Fibroblast of lung (primary cell): ENCODE data around the gene FTSJ1. TPM values are rescaled to one million over a fixed set of nuclear protein-coding genes. Genes with fewer than 3 reads are reported as not detected.

Experiments used
- DNase-seq, 2 donors: peaks; one replicate each; pipeline versions ENCODE4 v3.0.0 to v3.0.0-alpha.2; 2010; ENCODE audit warnings: low read depth in 2 of 2
- H2AFZ ChIP-seq: 2 replicates; pipeline ENCODE4 v1.5.1; 2012; ENCODE audit warnings: low read length, control low read depth, inconsistent platforms
- H3K27ac ChIP-seq: 2 replicates; pipeline ENCODE4 v1.5.1; 2011; ENCODE audit warnings: low read length, control low read depth; ENCODE audit not compliant: insufficient read depth
- H3K27me3 ChIP-seq: 2 replicates; pipeline ENCODE4 v1.5.1; 2011; ENCODE audit warnings: mild to moderate bottlenecking, low read length; ENCODE audit not compliant: control insufficient read depth, insufficient read depth
- H3K36me3 ChIP-seq: 2 replicates; pipeline ENCODE4 v1.5.1; 2011; ENCODE audit warnings: low read length; ENCODE audit not compliant: control insufficient read depth, insufficient read depth
- H3K4me1 ChIP-seq: 2 replicates; pipeline ENCODE4 v1.5.1; 2011; ENCODE audit warnings: low read length; ENCODE audit not compliant: control insufficient read depth, insufficient read depth; ENCODE audit errors: extremely low read depth
- H3K4me2 ChIP-seq: 2 replicates; pipeline ENCODE4 v1.5.1; 2011; ENCODE audit warnings: low read length, control low read depth; ENCODE audit not compliant: insufficient read depth; ENCODE audit errors: extremely low read depth
- H3K4me3 ChIP-seq, 4 experiments: fragments of 200-600 bp in 1 of 4; sonication (generic) in 1 of 4; replicated peaks in 1 of 4; 2 replicates each; pipeline ENCODE4 v1.5.1; 2011 to 2016; ENCODE audit warnings: low read length in 4 of 4, low read depth in 3 of 4, mild to moderate bottlenecking in 3 of 4, control low read depth in 2 of 4, inconsistent platforms in 1 of 4, mixed read lengths in 1 of 4; ENCODE audit not compliant: insufficient read depth in 1 of 4; ENCODE audit errors: control extremely low read depth in 1 of 4
- H3K79me2 ChIP-seq: 2 replicates; pipeline ENCODE4 v1.5.1; 2012; ENCODE audit warnings: mild to moderate bottlenecking, low read length, inconsistent platforms; ENCODE audit not compliant: control insufficient read depth, insufficient read depth
- H3K9ac ChIP-seq: 2 replicates; pipeline ENCODE4 v1.5.1; 2011; ENCODE audit warnings: mild to moderate bottlenecking, low read length, control low read depth; ENCODE audit not compliant: insufficient read depth
- H3K9me3 ChIP-seq: 2 replicates; pipeline ENCODE4 v1.5.1; 2012; ENCODE audit warnings: low read depth, low read length; ENCODE audit not compliant: control insufficient read depth, insufficient read depth
- H4K20me1 ChIP-seq: 2 replicates; pipeline ENCODE4 v1.5.1; 2011; ENCODE audit warnings: low read length; ENCODE audit not compliant: control insufficient read depth, insufficient read depth; ENCODE audit errors: extremely low read depth
- CTCF ChIP-seq, 2 donors: IDR thresholded peaks in 1 of 2; conservative IDR thresholded peaks in 1 of 2; 1 replicate in 1 of 2; 2 replicates in 1 of 2; pipeline ENCODE4 v1.5.1; 2011 to 2012; ENCODE audit warnings: low read length in 2 of 2, control low read depth in 1 of 2, inconsistent platforms in 1 of 2, low read depth in 1 of 2, mild to moderate bottlenecking in 1 of 2
- EZH2 ChIP-seq: IDR thresholded peaks from 2 replicates; pipeline ENCODE4 v1.5.1; 2012; ENCODE audit warnings: low read length, control low read depth, mild to moderate bottlenecking; ENCODE audit errors: missing control alignments
- polyA plus RNA-seq, 2 donors: library from polyadenylated mRNA; depleted of rRNA in 1 of 2; stranded (reverse) in 1 of 2; unstranded in 1 of 2; fragments of >200 nt; gene quantifications; 2 replicates each; pipeline ENCODE4 v1.2.1, GENCODE V29; 2011 to 2012; ENCODE audit warnings: missing spikeins in 1 of 2
- total RNA-seq: library from RNA; depleted of rRNA; stranded (reverse); fragments of >200 nt; gene quantifications from 2 replicates; pipeline ENCODE4 v1.2.1, GENCODE V29; 2014

The FTSJ1 gene
- total and polyA plus RNA-seq, 2 donors (not counting 1 experiment from before 2014, with no cell fraction given), result 29.4 to 30.2 TPM

GRCh38 chrX:48474581-48474980, 1.4 kb upstream of the FTSJ1 start:
- H3K4me2 ChIP-seq, result peak overlapping the region; percentile 13
- no peaks in the 10 kb centered on the region for H3K27me3 ChIP-seq
- no peak overlapping the region for H2AFZ ChIP-seq
- peaks cover 24% of the 10 kb centered on the region for H3K79me2 ChIP-seq
- no peak overlapping the region for H3K4me3 ChIP-seq
- no peak for DNase-seq
- H4K20me1 ChIP-seq, result no peaks in the 10 kb centered on the region
- H3K4me1 ChIP-seq, result peaks cover 3% of the 10 kb centered on the region
- H3K36me3 ChIP-seq, result no peaks in the 10 kb centered on the region
- no peak overlapping the region for H3K9ac ChIP-seq
- no peak for TF ChIP-seq EZH2
- TF ChIP-seq CTCF (conservative IDR thresholded peaks at IDR 0.05 in 1 of 2, IDR thresholded peaks at IDR 0.05 in 1 of 2; ENCODE audit: low read depth in 1 of 2, low read length in 2 of 2), result no peak
- H3K27ac ChIP-seq, result no peak overlapping the region
- H3K9me3 ChIP-seq, result no peaks in the 10 kb centered on the region

- Histone ChIP-seq H3K9me3 (no peaks in the 10 kb centered on the region), H3K27me3 (no peaks in the 10 kb centered on the region), H3K9ac (peak overlapping the region; percentile 49), H3K27ac (peak overlapping the region; percentile 70), H3K79me2 (peaks cover 24% of the 10 kb centered on the region), H3K4me1 (peaks cover 3% of the 10 kb centered on the region), H3K4me3 (peak overlapping the region; percentile 51 to 92 (median 67)), H4K20me1 (no peaks in the 10 kb centered on the region), H2AFZ (peak overlapping the region; percentile 43), H3K36me3 (no peaks in the 10 kb centered on the region), H3K4me2 (peak overlapping the region; percentile 64)
- no peak for DNase-seq
- TF ChIP-seq CTCF (conservative IDR thresholded peaks at IDR 0.05 in 1 of 2, IDR thresholded peaks at IDR 0.05 in 1 of 2; ENCODE audit: low read depth in 1 of 2, low read length in 2 of 2), result no peak
- no peak for TF ChIP-seq EZH2
Observed at GRCh38 chrX:48475296-48475695, 703 bp upstream of the FTSJ1 start.

- Histone ChIP-seq H2AFZ (no peak overlapping the region), H3K4me2 (peak overlapping the region; percentile 82), H3K27ac (peak overlapping the region; percentile 70), H4K20me1 (no peaks in the 10 kb centered on the region), H3K4me1 (peaks cover 3% of the 10 kb centered on the region), H3K4me3 (peak overlapping the region; percentile 69 to 92 (median 76)), H3K79me2 (peaks cover 24% of the 10 kb centered on the region), H3K9me3 (no peaks in the 10 kb centered on the region), H3K36me3 (no peaks in the 10 kb centered on the region), H3K27me3 (no peaks in the 10 kb centered on the region), H3K9ac (peak overlapping the region; percentile 86)
- no peak for TF ChIP-seq EZH2
- no peak for TF ChIP-seq CTCF (conservative IDR thresholded peaks at IDR 0.05 in 1 of 2, IDR thresholded peaks at IDR 0.05 in 1 of 2; ENCODE audit: low read depth in 1 of 2, low read length in 2 of 2)
- no peak for DNase-seq
Observed at GRCh38 chrX:48476919-48477318, 920 bp downstream of the FTSJ1 start.
